Parathyroid adenoma (tissue), 2 donors: ENCODE results near the gene RAB3GAP1.

ENCODE experiments used
- H2AFZ ChIP-seq: fragments of 300-600 bp; sonication (generic); one replicate; pipeline ENCODE4 v1.7.0; 2017; ENCODE audit warnings: antibody characterized with exemption, mild to moderate bottlenecking
- H3K27ac ChIP-seq: fragments of 300-600 bp; sonication (generic); one replicate; pipeline ENCODE4 v1.7.0; 2017
- H3K27me3 ChIP-seq: fragments of 300-600 bp; sonication (generic); one replicate; pipeline ENCODE4 v1.7.0; 2017; ENCODE audit warnings: low read length; ENCODE audit not compliant: control insufficient read depth, insufficient read depth
- H3K36me3 ChIP-seq: fragments of 300-600 bp; sonication (generic); one replicate; pipeline ENCODE4 v1.7.0; 2017; ENCODE audit warnings: low read length; ENCODE audit not compliant: control insufficient read depth, insufficient read depth
- H3K4me1 ChIP-seq: fragments of 300-600 bp; sonication (generic); one replicate; pipeline ENCODE4 v1.7.0; 2017; ENCODE audit warnings: control low read depth
- H3K4me2 ChIP-seq: fragments of 300-600 bp; sonication (generic); one replicate; pipeline ENCODE4 v1.7.0; 2017; ENCODE audit warnings: low read length
- H3K4me3 ChIP-seq: fragments of 300-600 bp; sonication (generic); one replicate; pipeline ENCODE4 v1.7.0; 2017; ENCODE audit warnings: low read depth, low read length
- H3K79me2 ChIP-seq: fragments of 300-600 bp; sonication (generic); one replicate; pipeline ENCODE4 v1.7.0; 2017; ENCODE audit warnings: control low read depth
- H3K9ac ChIP-seq: fragments of 300-600 bp; sonication (generic); one replicate; pipeline ENCODE4 v1.7.0; 2017; ENCODE audit warnings: mild to moderate bottlenecking
- H3K9me3 ChIP-seq: fragments of 300-600 bp; sonication (generic); one replicate; pipeline ENCODE4 v1.7.0; 2017; ENCODE audit warnings: low read length; ENCODE audit not compliant: control insufficient read depth
- TF ChIP-seq, protein P1 (sequence below): fragments of 300-600 bp; sonication (generic); IDR thresholded peaks from one replicate; pipeline ENCODE4 v1.7.0; 2017; ENCODE audit warnings: antibody characterized with exemption, mild to moderate bottlenecking
- donor health status: primary hyperparathyroidism.

RAB3GAP1 gene

DNA sequence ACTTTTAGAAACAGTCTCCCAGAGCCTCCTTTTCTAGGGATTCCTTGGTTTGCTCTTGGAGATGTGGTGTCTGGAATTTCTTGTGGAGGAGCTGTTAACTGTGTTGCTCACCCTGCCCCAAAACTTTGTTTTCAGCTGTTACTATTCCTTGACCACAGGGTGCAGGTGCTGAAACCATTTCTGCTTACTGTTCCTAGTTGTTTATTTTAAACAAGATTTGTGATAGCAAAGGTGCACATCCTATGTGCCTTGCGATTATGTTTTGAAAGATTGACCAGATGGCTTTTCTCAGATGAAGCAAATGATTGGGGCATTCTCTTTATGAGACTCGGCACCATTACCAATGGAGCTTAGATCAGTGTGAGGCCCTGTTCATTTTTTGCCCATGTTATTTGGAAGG lies 111.2 kb downstream of the RAB3GAP1 start:
- Histone ChIP-seq H3K9ac (no peak overlapping the region), H3K27me3 (no peaks in the 10 kb centered on the region), H3K36me3 (no peaks in the 10 kb centered on the region), H3K79me2 (peaks cover 4% of the 10 kb centered on the region), H3K4me2 (no peak overlapping the region), H2AFZ (peak overlapping the region; percentile 5), H3K9me3 (no peaks in the 10 kb centered on the region), H3K4me1 (peaks cover 34% of the 10 kb centered on the region), H3K4me3 (no peak overlapping the region), H3K27ac (peak overlapping the region; percentile 48)
- TF ChIP-seq, protein P1, sequence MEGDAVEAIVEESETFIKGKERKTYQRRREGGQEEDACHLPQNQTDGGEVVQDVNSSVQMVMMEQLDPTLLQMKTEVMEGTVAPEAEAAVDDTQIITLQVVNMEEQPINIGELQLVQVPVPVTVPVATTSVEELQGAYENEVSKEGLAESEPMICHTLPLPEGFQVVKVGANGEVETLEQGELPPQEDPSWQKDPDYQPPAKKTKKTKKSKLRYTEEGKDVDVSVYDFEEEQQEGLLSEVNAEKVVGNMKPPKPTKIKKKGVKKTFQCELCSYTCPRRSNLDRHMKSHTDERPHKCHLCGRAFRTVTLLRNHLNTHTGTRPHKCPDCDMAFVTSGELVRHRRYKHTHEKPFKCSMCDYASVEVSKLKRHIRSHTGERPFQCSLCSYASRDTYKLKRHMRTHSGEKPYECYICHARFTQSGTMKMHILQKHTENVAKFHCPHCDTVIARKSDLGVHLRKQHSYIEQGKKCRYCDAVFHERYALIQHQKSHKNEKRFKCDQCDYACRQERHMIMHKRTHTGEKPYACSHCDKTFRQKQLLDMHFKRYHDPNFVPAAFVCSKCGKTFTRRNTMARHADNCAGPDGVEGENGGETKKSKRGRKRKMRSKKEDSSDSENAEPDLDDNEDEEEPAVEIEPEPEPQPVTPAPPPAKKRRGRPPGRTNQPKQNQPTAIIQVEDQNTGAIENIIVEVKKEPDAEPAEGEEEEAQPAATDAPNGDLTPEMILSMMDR, result no peak

DNA sequence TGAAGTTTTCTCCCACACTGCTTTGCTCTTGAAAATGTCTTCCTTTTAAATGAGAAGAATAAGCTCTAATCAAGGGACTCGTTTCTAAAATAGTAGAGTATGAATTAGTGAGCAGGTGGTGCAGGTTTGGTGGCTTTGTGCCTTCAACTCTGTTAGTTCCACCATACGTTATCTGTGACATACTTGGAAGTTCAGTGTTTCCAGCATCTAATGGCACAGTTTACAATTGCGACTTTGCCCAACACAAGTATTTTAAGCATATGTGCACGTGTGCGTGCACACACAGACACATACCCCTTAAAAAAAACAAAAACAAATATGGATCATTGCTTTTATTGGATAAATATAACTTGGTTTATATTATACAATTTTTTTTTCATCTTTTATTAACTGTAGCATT lies 111.8 kb downstream of the RAB3GAP1 start:
- H3K9me3 ChIP-seq, result no peaks in the 10 kb centered on the region
- H3K9ac ChIP-seq, result no peak overlapping the region
- peak overlapping the region; percentile 48 for H3K27ac ChIP-seq
- no peak overlapping the region for H3K4me2 ChIP-seq
- H3K4me1 ChIP-seq, result peaks cover 34% of the 10 kb centered on the region
- H3K36me3 ChIP-seq, result no peaks in the 10 kb centered on the region
- peak overlapping the region; percentile 5 for H2AFZ ChIP-seq
- H3K4me3 ChIP-seq, result no peak overlapping the region
- peaks cover 4% of the 10 kb centered on the region for H3K79me2 ChIP-seq
- no peaks in the 10 kb centered on the region for H3K27me3 ChIP-seq
- TF ChIP-seq, protein P1, result no peak

DNA sequence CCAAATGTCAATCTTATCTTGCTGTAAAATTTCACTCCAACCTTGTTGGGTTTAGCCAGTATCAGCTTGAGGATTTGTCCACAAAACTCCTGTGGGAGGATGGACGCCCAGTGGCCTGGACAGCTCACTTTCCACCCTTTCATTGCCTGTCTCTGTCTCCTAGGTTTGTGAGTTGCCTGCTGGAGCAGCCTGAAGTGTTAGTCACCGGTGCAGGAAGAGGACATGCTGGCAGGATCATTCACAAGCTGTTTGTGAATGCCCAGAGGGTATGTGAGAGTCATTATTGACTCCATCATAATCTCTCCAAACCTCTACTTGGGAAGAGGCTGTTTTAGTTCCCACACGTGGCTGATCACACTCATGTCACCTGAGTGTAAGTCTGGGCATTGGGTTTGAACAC lies 112.3 kb downstream of the RAB3GAP1 start:
- no peak overlapping the region for H3K4me2 ChIP-seq
- TF ChIP-seq, protein P1, result no peak
- no peaks in the 10 kb centered on the region for H3K9me3 ChIP-seq
- H3K79me2 ChIP-seq, result peaks cover 4% of the 10 kb centered on the region
- no peaks in the 10 kb centered on the region for H3K27me3 ChIP-seq
- no peaks in the 10 kb centered on the region for H3K36me3 ChIP-seq
- H3K4me1 ChIP-seq, result peaks cover 34% of the 10 kb centered on the region
- no peak overlapping the region for H3K4me3 ChIP-seq
- no peak overlapping the region for H2AFZ ChIP-seq
- peak overlapping the region; percentile 48 for H3K27ac ChIP-seq
- no peak overlapping the region for H3K9ac ChIP-seq

DNA sequence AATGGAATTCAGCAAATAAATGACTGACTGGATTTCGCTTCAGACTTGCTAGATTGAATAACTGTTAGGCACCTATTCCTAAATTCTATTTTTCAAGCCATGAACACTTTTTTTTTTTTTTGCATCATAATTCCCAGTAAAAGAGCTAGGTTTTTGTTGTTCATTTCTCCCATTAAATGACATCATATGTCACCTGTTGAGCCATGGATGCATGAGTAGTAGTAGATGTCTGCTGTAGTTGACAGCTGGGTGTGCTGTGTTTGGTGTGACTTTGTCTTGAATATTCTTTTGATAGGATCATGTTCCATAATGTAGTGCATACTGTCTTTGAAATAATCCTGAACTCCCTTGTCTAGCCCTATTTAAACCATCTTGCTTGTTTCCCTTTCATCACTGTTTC lies 115.2 kb downstream of the RAB3GAP1 start:
- H3K9me3 ChIP-seq, result no peaks in the 10 kb centered on the region
- peaks cover 34% of the 10 kb centered on the region for H3K4me1 ChIP-seq
- TF ChIP-seq, protein P1, result no peak
- no peak overlapping the region for H3K4me2 ChIP-seq
- H3K36me3 ChIP-seq, result no peaks in the 10 kb centered on the region
- H2AFZ ChIP-seq, result no peak overlapping the region
- no peak overlapping the region for H3K4me3 ChIP-seq
- no peak overlapping the region for H3K27ac ChIP-seq
- H3K27me3 ChIP-seq, result no peaks in the 10 kb centered on the region
- no peak overlapping the region for H3K9ac ChIP-seq
- H3K79me2 ChIP-seq, result peaks cover 2% of the 10 kb centered on the region

DNA sequence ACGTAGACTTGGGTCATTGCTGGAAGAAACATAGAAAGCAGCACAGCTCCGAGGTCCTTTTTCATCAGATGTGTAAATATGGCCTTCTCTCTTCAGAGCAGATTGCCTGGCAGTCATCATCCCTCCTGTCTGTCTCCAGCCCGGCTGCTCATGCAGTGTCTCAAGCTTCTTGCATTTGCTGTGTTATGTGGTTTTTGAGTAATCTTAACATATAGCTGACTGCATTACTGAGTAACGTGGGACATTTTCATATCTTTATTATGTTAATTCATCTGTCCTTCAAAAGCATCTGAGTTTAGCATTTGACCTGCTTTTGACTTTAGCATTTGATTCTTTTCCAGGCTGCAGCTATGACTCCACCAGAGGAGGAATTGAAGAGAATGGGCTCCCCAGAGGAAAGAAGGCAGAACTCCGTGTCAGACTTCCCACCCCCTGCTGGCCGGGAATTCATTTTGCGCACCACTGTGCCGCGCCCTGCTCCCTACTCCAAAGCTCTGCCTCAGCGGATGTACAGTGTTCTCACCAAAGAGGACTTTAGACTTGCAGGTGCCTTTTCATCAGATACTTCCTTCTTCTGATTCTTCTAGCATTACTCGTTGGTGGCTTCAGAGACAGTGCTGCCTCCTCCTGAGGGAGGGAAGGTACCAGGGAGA lies 116.2 kb downstream of the RAB3GAP1 start:
- Histone ChIP-seq H3K79me2 (peaks cover 2% of the 10 kb centered on the region), H3K4me2 (no peak overlapping the region), H3K27ac (no peak overlapping the region), H3K9me3 (no peaks in the 10 kb centered on the region), H2AFZ (no peak overlapping the region), H3K4me1 (peaks cover 25% of the 10 kb centered on the region), H3K9ac (no peak overlapping the region), H3K36me3 (no peaks in the 10 kb centered on the region), H3K27me3 (no peaks in the 10 kb centered on the region), H3K4me3 (no peak overlapping the region)
- TF ChIP-seq, protein P1, result no peak
